ENCODE measurements around the gene EPHA4. TPM values are rescaled to one million over a fixed set of nuclear protein-coding genes. Genes with fewer than 3 reads are reported as not detected.

EPHA4 gene
- total RNA-seq, 4 donors from 2014 or later, result 10.2 to 42.2 (median 20.6) TPM

DNA sequence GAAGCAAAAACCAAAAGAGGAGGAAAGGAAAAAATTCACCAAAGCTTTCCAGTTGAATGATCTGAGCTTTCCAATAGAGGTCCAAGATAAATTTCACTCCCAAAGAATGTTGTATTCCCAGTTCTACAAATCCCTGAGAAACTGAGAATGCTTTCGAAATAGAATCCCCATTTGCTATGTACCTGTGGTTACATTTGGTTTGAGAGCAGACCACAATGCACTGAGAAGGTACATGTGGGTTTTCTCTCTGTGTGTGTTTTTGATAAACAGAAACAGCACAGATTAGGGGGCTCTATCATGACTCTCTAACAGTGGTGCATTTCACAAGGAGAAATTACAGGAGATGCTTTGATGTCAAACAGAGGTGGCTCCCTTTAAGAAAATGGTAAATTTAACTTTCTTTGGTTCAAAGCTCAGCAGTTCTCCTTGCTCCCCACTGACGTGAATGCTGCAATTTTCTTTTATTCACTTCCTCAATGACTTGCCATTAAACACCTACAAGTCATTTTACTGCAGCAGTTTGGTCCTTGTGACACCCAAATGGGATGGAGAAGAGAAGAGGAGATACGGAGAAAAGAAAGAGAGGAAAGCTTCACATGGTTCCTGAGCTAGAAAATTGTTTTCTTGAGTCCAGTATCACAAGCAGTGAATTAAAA lies 108.7 kb downstream of the EPHA4 start:
- no peak overlapping the region for H3K4me3 ChIP-seq
- H3K4me1 ChIP-seq, result peaks cover 0 to 4% (median 0%) of the 10 kb centered on the region in 4 donors
- WGBS, 2 donors, result 72 to 82% methylated on average over 3 of the region's 3 CpGs
- no peak overlapping the region for H3K27ac ChIP-seq
- TF ChIP-seq, protein P1, sequence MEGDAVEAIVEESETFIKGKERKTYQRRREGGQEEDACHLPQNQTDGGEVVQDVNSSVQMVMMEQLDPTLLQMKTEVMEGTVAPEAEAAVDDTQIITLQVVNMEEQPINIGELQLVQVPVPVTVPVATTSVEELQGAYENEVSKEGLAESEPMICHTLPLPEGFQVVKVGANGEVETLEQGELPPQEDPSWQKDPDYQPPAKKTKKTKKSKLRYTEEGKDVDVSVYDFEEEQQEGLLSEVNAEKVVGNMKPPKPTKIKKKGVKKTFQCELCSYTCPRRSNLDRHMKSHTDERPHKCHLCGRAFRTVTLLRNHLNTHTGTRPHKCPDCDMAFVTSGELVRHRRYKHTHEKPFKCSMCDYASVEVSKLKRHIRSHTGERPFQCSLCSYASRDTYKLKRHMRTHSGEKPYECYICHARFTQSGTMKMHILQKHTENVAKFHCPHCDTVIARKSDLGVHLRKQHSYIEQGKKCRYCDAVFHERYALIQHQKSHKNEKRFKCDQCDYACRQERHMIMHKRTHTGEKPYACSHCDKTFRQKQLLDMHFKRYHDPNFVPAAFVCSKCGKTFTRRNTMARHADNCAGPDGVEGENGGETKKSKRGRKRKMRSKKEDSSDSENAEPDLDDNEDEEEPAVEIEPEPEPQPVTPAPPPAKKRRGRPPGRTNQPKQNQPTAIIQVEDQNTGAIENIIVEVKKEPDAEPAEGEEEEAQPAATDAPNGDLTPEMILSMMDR (IDR thresholded peaks at IDR 0.05), result no peak
- TF ChIP-seq POLR2A (IDR thresholded peaks at IDR 0.05) (no peak), EP300 (IDR thresholded peaks at IDR 0.05) (no peak)
- no peaks in the 10 kb centered on the region for H3K36me3 ChIP-seq
- no peaks in the 10 kb centered on the region for H3K9me3 ChIP-seq
- H3K27me3 ChIP-seq, result no peaks in the 10 kb centered on the region
- DNase-seq (ENCODE audit: low spot score in 2 of 2), result no peak

DNA sequence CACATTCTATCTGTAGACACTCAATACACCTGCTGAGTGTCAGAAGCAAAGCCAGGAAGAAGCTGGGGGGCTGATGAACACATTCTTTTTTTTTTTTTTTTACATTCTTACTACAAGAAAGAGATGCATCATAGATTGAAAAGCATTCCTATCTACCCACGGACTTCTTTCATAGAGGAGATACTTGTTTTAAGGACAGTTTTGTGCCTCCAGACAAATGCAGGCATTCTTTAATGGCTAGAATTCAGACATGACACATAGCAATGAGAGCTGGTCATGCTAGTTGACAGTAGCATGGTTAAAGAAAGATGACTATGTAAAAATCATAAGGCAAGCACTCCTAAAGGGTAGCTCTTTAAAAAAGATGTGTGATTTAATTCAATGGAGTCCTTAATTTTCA lies 110.2 kb downstream of the EPHA4 start:
- H3K4me1 ChIP-seq, result no peaks in the 10 kb centered on the region
- 53 to 59% methylated on average over 1 of the region's 1 CpG for WGBS, 2 donors

DNA sequence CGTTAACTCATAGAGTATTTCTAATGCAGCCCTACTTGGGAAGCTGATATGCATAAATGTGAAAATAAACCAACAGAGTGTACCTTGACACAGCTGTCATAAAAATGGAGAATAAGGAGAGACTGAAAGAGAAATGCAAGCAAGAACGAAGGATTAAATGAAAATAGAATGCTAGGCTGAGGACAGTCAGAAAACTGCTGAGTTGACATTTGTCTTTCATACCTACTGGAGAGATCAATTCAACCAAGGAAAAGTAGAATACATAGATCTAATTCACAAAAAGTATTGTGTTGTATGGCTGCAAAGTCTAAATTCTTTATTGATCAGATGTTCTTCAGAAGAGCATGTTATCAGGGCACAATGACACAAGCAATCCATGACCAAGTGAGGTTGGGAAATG lies 112.0 kb downstream of the EPHA4 start:
- Histone ChIP-seq H3K4me3 (no peak overlapping the region), H3K36me3 (no peaks in the 10 kb centered on the region), H3K27me3 (no peaks in the 10 kb centered on the region), H3K9me3 (no peaks in the 10 kb centered on the region), H3K27ac (no peak overlapping the region), H3K4me1 (no peaks in the 10 kb centered on the region)
- WGBS, 2 donors, result 85 to 93% methylated on average over 2 of the region's 2 CpGs
- TF ChIP-seq EP300 (IDR thresholded peaks at IDR 0.05), result no peak
- DNase-seq (ENCODE audit: low spot score in 2 of 2), result no peak

More for the DNA sequence above, 110.2 kb downstream of the EPHA4 start:
- DNase-seq (ENCODE audit: low spot score in 2 of 2), result no peak
- Histone ChIP-seq H3K4me3 (no peak overlapping the region), H3K9me3 (no peaks in the 10 kb centered on the region), H3K27ac (no peak overlapping the region), H3K27me3 (no peaks in the 10 kb centered on the region), H3K36me3 (no peaks in the 10 kb centered on the region)
- no peak for TF ChIP-seq EP300 (IDR thresholded peaks at IDR 0.05)
- no peak for TF ChIP-seq POLR2A (IDR thresholded peaks at IDR 0.05)
- TF ChIP-seq, protein P1 (IDR thresholded peaks at IDR 0.05), result no peak

DNA sequence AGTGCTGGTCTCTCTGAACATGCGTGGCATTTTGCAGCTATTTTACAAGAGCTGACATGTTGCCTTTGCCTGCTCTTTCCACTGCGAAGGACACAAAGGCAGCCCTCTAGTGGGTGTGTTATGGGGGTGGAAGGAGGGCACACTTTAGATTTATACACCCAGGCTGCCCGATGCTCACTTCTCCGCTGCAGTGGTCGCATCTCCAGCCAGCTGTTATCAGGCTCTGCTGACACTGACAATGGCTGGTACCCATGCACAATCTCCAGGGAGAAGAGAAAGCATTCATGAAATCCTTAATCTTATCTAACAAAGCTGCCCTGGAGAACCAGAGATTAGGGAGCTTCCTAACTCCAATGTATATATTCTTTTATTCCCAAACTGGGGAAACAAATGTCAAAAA lies 113.5 kb downstream of the EPHA4 start:
- Histone ChIP-seq H3K36me3 (no peaks in the 10 kb centered on the region), H3K4me1 (no peaks in the 10 kb centered on the region), H3K4me3 (no peak overlapping the region), H3K9me3 (no peaks in the 10 kb centered on the region), H3K27me3 (no peaks in the 10 kb centered on the region), H3K27ac (no peak overlapping the region)
- TF ChIP-seq EP300 (IDR thresholded peaks at IDR 0.05), result no peak
- TF ChIP-seq, protein P1 (IDR thresholded peaks at IDR 0.05), result no peak
- TF ChIP-seq POLR2A (IDR thresholded peaks at IDR 0.05), result no peak
- DNase-seq (ENCODE audit: low spot score in 2 of 2), result no peak
- WGBS, 2 donors, result 61 to 66% methylated on average over 5 of the region's 5 CpGs

DNA sequence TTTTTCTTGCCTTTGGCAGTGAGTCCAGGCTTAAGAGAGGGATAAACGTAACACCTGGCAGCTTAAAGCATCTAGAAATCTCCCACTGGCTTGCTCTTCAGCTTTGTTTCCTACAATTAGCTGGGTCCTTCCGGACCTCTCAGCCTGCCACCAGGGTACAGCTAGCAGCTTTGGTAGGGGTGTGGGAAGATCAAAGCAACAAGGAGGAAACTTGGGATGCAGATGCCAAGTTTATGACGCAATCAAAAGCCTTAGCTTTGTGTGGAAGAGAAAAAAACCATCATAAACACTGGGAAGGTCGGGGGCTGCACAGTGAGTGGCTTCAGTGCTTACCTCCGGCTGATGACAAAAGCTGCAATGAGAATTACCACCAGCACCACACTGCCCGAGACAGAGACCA lies 116.9 kb downstream of the EPHA4 start:
- H3K4me3 ChIP-seq, result no peak overlapping the region
- DNase-seq (ENCODE audit: low spot score in 2 of 2), result no peak
- 74 to 83% methylated on average over 6 of the region's 6 CpGs for WGBS, 2 donors

More for the DNA sequence above, 116.9 kb downstream of the EPHA4 start:
- TF ChIP-seq POLR2A (IDR thresholded peaks at IDR 0.05) (no peak), EP300 (IDR thresholded peaks at IDR 0.05) (no peak)
- TF ChIP-seq, protein P1 (IDR thresholded peaks at IDR 0.05), result no peak
- no peak overlapping the region for H3K27ac ChIP-seq
- no peaks in the 10 kb centered on the region for H3K36me3 ChIP-seq
- no peaks in the 10 kb centered on the region for H3K9me3 ChIP-seq
- H3K27me3 ChIP-seq, result no peaks in the 10 kb centered on the region
- H3K4me1 ChIP-seq, result no peaks in the 10 kb centered on the region
